LNCAP (cell line): ENCODE data around the gene TACR2.

Source experiments
- TF ChIP-seq, protein P1 (sequence below): fragments of 450-650 bp; IDR thresholded peaks from 2 replicates; pipeline ENCODE4 v1.5.1; 2017; ENCODE audit warnings: mild to moderate bottlenecking

TACR2 gene

DNA sequence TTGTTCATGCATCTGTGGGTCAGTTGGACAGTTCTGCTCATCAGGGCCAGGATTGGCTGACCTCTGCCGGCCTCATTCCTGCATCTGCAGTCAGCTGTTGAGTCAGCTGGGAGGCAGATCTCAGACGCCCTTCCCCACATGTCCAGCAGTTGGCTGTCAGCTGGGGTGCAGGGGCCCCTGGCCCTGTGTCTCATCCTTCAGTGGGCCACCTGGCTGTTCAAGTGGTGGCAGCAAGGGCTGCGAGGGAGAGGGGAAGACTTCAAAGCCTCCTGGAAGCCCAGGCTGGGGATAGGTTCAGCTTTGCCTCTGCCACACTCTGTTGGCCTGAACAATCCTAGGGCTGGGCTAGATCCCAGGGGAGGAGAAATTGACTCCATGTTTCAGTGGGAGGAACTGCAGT is 33.2 kb downstream of the TACR2 start:
- TF ChIP-seq, protein P1, sequence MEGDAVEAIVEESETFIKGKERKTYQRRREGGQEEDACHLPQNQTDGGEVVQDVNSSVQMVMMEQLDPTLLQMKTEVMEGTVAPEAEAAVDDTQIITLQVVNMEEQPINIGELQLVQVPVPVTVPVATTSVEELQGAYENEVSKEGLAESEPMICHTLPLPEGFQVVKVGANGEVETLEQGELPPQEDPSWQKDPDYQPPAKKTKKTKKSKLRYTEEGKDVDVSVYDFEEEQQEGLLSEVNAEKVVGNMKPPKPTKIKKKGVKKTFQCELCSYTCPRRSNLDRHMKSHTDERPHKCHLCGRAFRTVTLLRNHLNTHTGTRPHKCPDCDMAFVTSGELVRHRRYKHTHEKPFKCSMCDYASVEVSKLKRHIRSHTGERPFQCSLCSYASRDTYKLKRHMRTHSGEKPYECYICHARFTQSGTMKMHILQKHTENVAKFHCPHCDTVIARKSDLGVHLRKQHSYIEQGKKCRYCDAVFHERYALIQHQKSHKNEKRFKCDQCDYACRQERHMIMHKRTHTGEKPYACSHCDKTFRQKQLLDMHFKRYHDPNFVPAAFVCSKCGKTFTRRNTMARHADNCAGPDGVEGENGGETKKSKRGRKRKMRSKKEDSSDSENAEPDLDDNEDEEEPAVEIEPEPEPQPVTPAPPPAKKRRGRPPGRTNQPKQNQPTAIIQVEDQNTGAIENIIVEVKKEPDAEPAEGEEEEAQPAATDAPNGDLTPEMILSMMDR, result no peak

DNA sequence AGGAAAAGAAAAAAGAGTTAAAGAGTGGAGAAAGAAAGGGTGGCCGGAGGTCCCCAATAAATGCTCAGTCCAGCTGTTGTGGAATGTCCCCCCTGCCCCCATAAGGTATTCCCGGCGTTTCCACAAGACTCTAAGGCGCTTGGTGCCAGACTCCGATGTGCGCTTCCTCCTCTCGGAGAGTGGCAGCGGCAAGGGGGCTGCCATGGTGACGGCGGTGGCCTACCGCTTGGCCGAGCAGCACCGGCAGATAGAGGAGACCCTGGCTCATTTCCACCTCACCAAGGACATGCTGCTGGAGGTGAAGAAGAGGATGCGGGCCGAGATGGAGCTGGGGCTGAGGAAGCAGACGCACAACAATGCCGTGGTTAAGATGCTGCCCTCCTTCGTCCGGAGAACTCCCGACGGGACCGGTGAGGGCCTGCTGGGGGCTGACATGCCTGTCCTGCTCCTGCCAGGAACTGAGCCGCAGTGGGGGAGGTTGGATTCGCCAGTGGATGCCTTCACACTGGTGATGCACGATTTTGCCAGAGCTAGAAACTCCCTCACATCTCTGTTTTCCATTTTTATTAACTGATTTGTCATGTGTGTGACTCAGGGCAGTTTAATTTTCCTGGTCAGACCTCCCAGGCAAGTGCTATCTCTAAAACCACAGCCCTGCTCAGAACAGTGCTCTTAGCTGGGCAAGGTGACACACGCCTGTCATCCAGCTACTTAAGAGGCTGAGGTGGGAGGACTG is 34.2 kb downstream of the TACR2 start:
- TF ChIP-seq, protein P1, result no peak

DNA sequence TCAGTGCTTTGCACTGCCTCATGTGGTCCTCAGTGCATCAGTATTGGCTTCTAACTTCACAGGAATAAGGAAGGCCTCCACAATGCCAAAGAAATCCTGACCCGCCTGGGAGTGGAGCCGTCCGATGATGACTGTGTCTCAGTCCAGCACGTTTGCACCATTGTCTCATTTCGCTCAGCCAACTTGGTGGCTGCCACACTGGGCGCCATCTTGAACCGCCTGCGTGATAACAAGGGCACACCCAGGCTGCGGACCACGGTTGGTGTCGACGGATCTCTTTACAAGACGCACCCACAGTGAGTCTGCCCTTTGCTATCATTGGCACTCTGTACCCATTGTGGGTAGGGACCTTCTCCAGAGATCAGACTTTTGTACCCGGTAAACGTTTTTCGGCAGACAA is 36.9 kb downstream of the TACR2 start:
- TF ChIP-seq, protein P1, result no peak

DNA sequence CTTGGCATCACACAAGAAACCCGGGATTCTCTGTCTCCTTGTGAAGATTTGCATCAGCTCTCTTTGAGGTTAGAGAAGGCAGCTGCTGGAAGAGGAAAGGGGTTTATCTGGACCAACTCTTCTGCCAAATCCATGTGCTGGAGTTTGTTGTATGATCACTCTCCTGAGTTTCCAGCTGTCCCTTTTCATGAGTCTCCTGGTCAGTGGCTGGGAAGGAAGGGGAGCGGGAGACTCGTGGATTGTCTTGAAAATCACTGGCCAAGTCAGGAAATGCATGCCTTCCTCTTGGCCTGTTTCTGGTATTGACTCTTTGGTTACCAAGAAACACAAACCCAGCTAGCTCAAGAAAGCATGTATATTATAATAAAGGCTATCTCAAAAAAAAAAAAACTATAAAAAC is 38.8 kb downstream of the TACR2 start:
- TF ChIP-seq, protein P1, result no peak

DNA sequence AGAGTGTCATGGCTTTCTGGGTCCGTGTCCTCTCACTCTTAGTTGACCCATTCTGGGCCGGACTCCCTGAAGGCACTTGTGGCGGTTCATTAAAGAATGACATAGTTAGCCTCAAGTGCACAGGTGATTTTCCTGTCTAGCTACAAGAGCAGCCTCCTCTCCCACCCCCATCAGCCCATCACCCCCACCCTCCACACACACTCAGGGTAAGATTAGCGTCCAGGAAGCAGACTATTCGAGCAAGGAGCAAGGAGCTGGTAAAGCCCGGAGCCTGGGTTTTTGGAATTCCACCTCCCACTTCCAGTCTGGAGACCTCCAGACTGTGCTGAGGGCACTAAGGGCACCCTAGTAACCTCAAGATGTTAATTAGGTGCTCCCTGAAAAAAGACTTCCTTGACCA is 39.5 kb downstream of the TACR2 start:
- TF ChIP-seq, protein P1, result no peak

DNA sequence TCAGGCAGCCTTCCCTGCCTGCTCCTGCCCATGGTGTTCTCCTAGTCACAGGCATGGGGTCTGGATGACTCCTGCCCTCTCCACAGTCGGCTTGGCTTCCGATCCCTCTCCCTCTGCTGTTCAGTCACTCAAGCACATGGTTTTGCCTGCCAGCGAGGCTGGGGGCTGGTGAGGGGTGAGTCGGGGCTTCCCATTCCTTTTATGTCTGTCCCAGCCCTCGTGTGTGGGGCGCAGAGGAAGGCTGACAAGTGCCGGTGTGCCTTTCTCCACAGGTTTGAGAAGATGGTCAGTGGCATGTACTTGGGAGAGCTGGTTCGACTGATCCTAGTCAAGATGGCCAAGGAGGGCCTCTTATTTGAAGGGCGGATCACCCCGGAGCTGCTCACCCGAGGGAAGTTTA is 40.1 kb downstream of the TACR2 start:
- TF ChIP-seq, protein P1, result no peak

DNA sequence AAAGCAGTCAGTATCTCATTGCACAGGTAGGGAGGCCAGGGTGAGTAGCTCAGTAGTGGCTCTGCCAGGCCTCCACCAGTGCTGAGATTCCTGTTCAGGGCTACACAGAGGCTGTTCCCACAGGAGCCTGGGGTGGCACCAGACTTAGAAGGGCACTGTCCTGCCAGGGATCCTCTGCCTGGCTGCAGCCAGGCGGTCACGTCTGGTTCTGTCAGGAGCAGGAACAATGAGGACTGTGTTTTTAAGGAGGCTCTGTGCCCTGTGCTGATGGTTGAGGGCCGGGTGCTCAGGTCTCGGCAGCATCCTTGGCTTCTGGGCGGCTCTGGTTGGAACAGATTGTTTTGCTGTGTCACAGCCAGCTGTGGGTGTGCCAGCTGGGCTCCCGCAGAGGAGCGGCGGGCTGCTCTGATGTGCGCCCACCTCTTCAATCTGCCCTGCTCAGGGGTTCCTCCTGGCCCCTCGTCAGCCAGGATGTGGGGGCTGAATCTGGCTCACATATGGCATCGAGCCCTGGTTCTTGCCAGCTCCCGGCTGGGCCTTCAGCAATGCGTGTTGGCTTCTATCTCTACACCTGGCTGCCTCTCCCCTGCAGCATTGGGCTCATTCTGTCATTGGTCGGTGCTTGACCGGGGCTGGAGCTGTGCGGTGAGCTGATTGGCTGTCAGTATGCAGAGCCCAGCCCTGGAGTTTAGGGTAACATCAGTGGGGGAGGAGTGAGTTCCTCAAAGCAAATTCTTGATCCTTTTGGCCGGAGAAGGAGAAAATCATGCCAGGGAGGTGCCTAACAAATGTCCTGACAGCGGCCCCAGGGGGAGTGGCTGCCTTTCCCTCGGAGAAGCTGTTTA is 41.2 kb downstream of the TACR2 start:
- TF ChIP-seq, protein P1, result no peak
